Right lobe of liver (tissue), 6 donors: ENCODE data around the gene MAP3K5. TPM values are rescaled to one million over a fixed set of nuclear protein-coding genes. Genes with fewer than 3 reads are reported as not detected.
A peak's percentile ranks its signal among the peaks of the same experiment; 100 is the strongest.

Experiments used
- ATAC-seq, 4 donors: fragments of 200-7000 bp; cut with Tn5 transposase; one replicate each; pipeline ENCODE4 v1.9.1; 2020; ENCODE audit warnings: mild to moderate bottlenecking in 4 of 4, moderate library complexity in 4 of 4
- DNase-seq, 3 donors: peaks; one replicate each; pipeline ENCODE4 v3.0.0-alpha.2; 2020
- H3K27ac ChIP-seq, 3 donors: fragments of 200-600 bp; one replicate each; pipeline ENCODE4 v1.8.0; 2022
- H3K27me3 ChIP-seq, 2 donors: fragments of 200-600 bp; one replicate each; pipeline ENCODE4 v1.8.0; 2022
- H3K36me3 ChIP-seq, 4 donors: fragments of 200-600 bp; sonication (generic) in 1 of 4; one replicate each; pipeline versions ENCODE4 v1.5.1 to v1.8.0; 2017 to 2022; ENCODE audit warnings: control low read depth in 1 of 4
- H3K4me1 ChIP-seq, 4 donors: fragments of 200-600 bp; sonication (generic) in 1 of 4; one replicate each; pipeline versions ENCODE4 v1.5.1 to v1.8.0; 2017 to 2022; ENCODE audit warnings: control low read depth in 1 of 4
- H3K4me3 ChIP-seq, 3 donors: fragments of 200-600 bp; one replicate each; pipeline ENCODE4 v1.8.0; 2022
- H3K9me3 ChIP-seq, 4 donors: fragments of 200-600 bp; sonication (generic) in 1 of 4; one replicate each; pipeline versions ENCODE4 v1.5.1 to v1.8.0; 2017 to 2022; ENCODE audit warnings: control low read depth in 1 of 4
- CTCF ChIP-seq, 4 donors: fragments of 200-600 bp in 3 of 4; fragments of 450-650 bp in 1 of 4; IDR thresholded peaks; one replicate each; pipeline versions ENCODE4 v1.5.1 to v1.8.0; 2016 to 2022; ENCODE audit warnings: antibody characterized with exemption in 4 of 4, mild to moderate bottlenecking in 2 of 4
- POLR2A ChIP-seq: fragments of 450-650 bp; IDR thresholded peaks from one replicate; pipeline ENCODE4 v1.6.1; 2017; ENCODE audit warnings: antibody characterized with exemption, mild to moderate bottlenecking
- WGBS: methylation state at CpG from one replicate; pipeline ENCODE4 v1.1.6; 2018; ENCODE audit warnings: low coverage, low lambda C conversion rate; ENCODE audit not compliant: insufficient coverage; ENCODE audit errors: missing lambda C conversion rate; 5-methylcytosine and 5-hydroxymethylcytosine counted together
- intact Hi-C, 2 donors: fragments of 100-400 bp; cut with DNase I; formaldehyde crosslinking; loops; one replicate each; pipeline versions ENCODE4 v1.11.2 to v1.14.1; 2022
- total RNA-seq, 6 experiments: library from RNA; depleted of rRNA in 2 of 6; stranded (reverse); fragments of >200 nt in 2 of 6; fragmentation: NEBNext Ultra II Directional in 3 of 6; extraction: Animal tissue kit (Norgen Biotek cat#: 25700) in 3 of 6; gene quantifications; one replicate each; pipeline versions ENCODE4 v1.1.0 to v1.2.4, GENCODE V29; 2016 to 2023
- donor health status: DM: no; HTN: yes; CAD: no.
- donor health status: DM: no; HTN: no; CAD: no.
- donor health status: DM: no; HTN: no; CAD: no.
- donor health status: DM: no; HTN: yes; CAD: no.
- donor health status: DM: no; HTN: yes; CAD: no.

MAP3K5 gene
- total RNA-seq, 6 experiments from 2014 or later: 5.0 to 10.4 (median 6.9) TPM

GRCh38 chr6:136566007-136566487, 226.2 kb downstream of the MAP3K5 start:
- peaks cover 0 to 6% (median 0%) of the 10 kb centered on the region in 4 donors for H3K9me3 ChIP-seq
- H3K27me3 ChIP-seq: no peaks in the 10 kb centered on the region
- H3K4me1 ChIP-seq: peaks cover 0 to 8% (median 0%) of the 10 kb centered on the region in 4 donors
- peaks cover 0 to 5% (median 0%) of the 10 kb centered on the region in 4 donors for H3K36me3 ChIP-seq
- DNase-seq: peak in 2 of 3 donors; percentile 21 to 54
- H3K4me3 ChIP-seq: no peak overlapping the region
- H3K27ac ChIP-seq: no peak overlapping the region
- TF ChIP-seq POLR2A: no peak
- no peak for TF ChIP-seq CTCF (IDR thresholded peaks at IDR 0.05)
- WGBS: 52% methylated on average over 3 of the region's 6 CpGs
- intact Hi-C loops: no loop called here
- ATAC-seq: peak; percentile 36 to 65 (median 53)

GRCh38 chr6:136564180-136564579, 228.1 kb downstream of the MAP3K5 start:
- peaks cover 0 to 10% (median 0%) of the 10 kb centered on the region in 4 donors for H3K36me3 ChIP-seq
- H3K4me1 ChIP-seq: peaks cover 0 to 8% (median 0%) of the 10 kb centered on the region in 4 donors
- H3K27me3 ChIP-seq: no peaks in the 10 kb centered on the region
- intact Hi-C loops: no loop called here
- no peak overlapping the region for H3K27ac ChIP-seq
- TF ChIP-seq POLR2A (no peak), CTCF (IDR thresholded peaks at IDR 0.05) (no peak)
- no peak overlapping the region for H3K4me3 ChIP-seq
- DNase-seq: no peak
- WGBS: 67% methylated on average over 1 of the region's 1 CpG
- no peak for ATAC-seq
- no peaks in the 10 kb centered on the region for H3K9me3 ChIP-seq

- ATAC-seq: no peak
- Histone ChIP-seq H3K4me3 (no peak overlapping the region), H3K9me3 (no peaks in the 10 kb centered on the region), H3K4me1 (peaks cover 0 to 8% (median 0%) of the 10 kb centered on the region in 4 donors), H3K36me3 (peaks cover 0 to 10% (median 0%) of the 10 kb centered on the region in 4 donors), H3K27me3 (no peaks in the 10 kb centered on the region), H3K27ac (no peak overlapping the region)
- DNase-seq: no peak
- intact Hi-C loops: no loop called here
- TF ChIP-seq CTCF (IDR thresholded peaks at IDR 0.05) (no peak), POLR2A (no peak)
- 73% methylated on average over 6 of the region's 6 CpGs for WGBS
These were observed 228.7 kb downstream of the MAP3K5 start for GRCh38 chr6:136563386-136564152.

- Histone ChIP-seq H3K9me3 (no peaks in the 10 kb centered on the region), H3K4me3 (no peak overlapping the region), H3K36me3 (peaks cover 0 to 10% (median 0%) of the 10 kb centered on the region in 4 donors), H3K27me3 (no peaks in the 10 kb centered on the region), H3K4me1 (no peaks in the 10 kb centered on the region), H3K27ac (no peak overlapping the region)
- TF ChIP-seq CTCF (IDR thresholded peaks at IDR 0.05) (no peak), POLR2A (no peak)
- WGBS: 52% methylated on average over 2 of the region's 2 CpGs
- DNase-seq (no peak), ATAC-seq (peak in 1 of 4 donors; percentile 29)
- intact Hi-C loops: no loop called here
These were observed 230.1 kb downstream of the MAP3K5 start for GRCh38 chr6:136562211-136562610.
